Central memory CD8-positive, alpha-beta T cell (primary cell): ENCODE measurements around the gene THOC6.

ENCODE experiments used
- ATAC-seq: fragments of 150-1000 bp; cut with Tn5 transposase; replicated peaks from 2 replicates; pipeline ENCODE4 v1.10.0; 2022; ENCODE audit warnings: mild to moderate bottlenecking, moderate FRiP score, moderate number of reproducible peaks; ENCODE audit not compliant: poor library complexity, severe bottlenecking; ENCODE audit errors: extremely low read depth
- DNase-seq, 2 donors: peaks; one replicate each; pipeline ENCODE4 v3.0.0; 2021; ENCODE audit warnings: low spot score in 2 of 2
- H3K27ac Mint-ChIP-seq: one replicate; pipeline ENCODE4 v1.8.0; 2022; ENCODE audit warnings: low read depth, mild to moderate bottlenecking, moderate library complexity, mixed read lengths
- H3K27me3 Mint-ChIP-seq: one replicate; pipeline ENCODE4 v1.8.0; 2022; ENCODE audit warnings: mixed read lengths
- H3K36me3 Mint-ChIP-seq: one replicate; pipeline ENCODE4 v1.8.0; 2022; ENCODE audit warnings: mild to moderate bottlenecking, moderate library complexity, mixed read lengths; ENCODE audit not compliant: insufficient read depth
- H3K4me1 Mint-ChIP-seq: one replicate; pipeline ENCODE4 v1.8.0; 2022; ENCODE audit warnings: mixed read lengths
- H3K4me3 Mint-ChIP-seq: one replicate; pipeline ENCODE4 v1.8.0; 2022; ENCODE audit warnings: mild to moderate bottlenecking, moderate library complexity, mixed read lengths
- H3K9me3 Mint-ChIP-seq: one replicate; pipeline ENCODE4 v1.8.0; 2022; ENCODE audit warnings: mixed read lengths

Gene THOC6

DNA sequence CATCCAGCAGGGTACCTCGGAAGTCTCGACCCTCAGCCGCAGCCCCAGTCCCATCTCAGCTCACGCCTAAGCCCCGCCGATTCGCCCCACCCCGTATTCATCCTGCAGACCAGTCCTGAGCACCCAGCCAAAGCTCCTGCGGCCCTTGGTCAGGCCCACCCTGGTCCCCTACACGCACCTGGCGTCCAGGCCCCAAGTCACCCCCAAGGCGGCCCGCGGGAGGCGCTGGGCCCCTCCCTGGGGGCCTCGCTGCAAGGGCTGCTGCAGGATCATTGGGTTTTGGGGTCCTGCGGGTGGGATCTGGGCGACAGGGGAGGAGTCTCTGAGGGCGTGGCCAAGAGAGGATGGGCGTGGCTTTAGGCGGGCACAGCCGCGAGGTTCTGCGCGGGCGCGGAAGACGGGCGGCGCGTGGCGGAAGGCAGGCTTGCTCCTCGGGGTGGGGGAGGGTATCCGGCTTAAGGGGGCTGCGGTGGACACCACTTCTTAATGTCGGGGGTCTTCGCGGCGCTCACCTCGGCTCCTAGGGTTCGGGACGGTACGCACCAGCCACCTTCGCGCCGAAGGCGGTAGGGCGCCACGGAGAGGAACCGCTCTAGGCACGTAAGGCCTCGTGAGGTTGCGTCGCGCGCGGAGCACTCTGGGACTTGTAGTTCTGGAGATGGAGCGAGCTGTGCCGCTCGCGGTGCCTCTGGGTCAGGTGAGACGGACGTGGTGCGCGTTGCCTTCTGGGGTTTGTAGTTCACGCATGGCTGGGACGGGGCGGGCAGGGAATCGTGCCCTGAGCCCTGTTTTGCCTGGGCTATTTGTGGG lies at the start of gene THOC6, which contains the start of gene HCFC1R1:
Gene THOC6, plus strand, starts transcription at position 367 of the 810 bp plus-strand sequence. Its CDS starts 292 bp downstream, at position 659.
Gene HCFC1R1, minus strand, starts transcription at position 274 of the 810 bp plus-strand sequence. Its CDS starts 1 bp downstream, at position 273.
- DNase-seq (peak; percentile 92 to 93), ATAC-seq (peak; percentile 87)
- Mint-ChIP-seq H3K27me3 (peaks cover 4% of the 10 kb centered on the region), H3K9me3 (no peaks in the 10 kb centered on the region), H3K4me3 (peak within 1 kb of the TSS; percentile 76), H3K36me3 (peaks cover 16% of the 10 kb centered on the region), H3K4me1 (peaks cover 49% of the 10 kb centered on the region), H3K27ac (peak within 1 kb of the TSS; percentile 66)

DNA sequence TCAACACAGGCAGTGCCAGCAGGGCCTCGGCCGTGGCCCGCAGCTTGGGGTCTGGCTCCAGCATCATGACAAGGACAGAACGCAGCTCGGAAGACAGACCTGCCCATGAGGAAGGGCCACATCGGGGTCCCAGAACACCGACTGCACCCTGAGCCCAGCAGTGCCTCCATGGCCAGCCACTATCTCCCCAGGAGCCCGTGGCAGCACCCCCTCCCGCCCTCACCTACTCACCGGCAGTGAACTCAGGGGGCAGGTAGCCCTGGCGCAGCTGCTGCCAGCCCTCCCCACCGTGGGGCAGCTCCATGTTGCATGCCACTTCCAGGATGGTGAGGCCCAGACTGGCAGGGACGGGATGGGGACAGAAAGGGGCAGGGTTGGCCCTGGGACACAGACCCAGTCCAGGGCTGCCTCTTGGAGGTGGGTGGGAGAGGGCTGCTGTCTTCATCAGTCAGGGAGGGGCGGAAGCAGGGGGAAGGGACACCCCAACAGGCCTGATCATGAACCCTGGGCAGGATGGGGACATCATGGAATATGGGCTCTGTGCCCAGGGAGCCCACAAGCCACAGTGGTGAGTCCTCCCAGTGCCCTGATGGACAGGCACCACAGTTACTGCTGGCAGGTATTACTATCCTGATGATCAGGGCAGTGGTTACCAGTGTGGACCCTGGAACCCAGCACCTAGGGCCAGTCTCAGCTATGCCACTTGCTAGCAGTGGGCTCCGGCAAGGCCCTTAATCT lies 49.3 kb upstream of the THOC6 start:
- peaks cover 5% of the 10 kb centered on the region for H3K4me1 Mint-ChIP-seq
- H3K4me3 Mint-ChIP-seq: no peak overlapping the region
- no peak overlapping the region for H3K27ac Mint-ChIP-seq
- ATAC-seq: no peak
- no peaks in the 10 kb centered on the region for H3K36me3 Mint-ChIP-seq
- no peaks in the 10 kb centered on the region for H3K9me3 Mint-ChIP-seq
- H3K27me3 Mint-ChIP-seq: peaks cover 11% of the 10 kb centered on the region
- DNase-seq: no peak

DNA sequence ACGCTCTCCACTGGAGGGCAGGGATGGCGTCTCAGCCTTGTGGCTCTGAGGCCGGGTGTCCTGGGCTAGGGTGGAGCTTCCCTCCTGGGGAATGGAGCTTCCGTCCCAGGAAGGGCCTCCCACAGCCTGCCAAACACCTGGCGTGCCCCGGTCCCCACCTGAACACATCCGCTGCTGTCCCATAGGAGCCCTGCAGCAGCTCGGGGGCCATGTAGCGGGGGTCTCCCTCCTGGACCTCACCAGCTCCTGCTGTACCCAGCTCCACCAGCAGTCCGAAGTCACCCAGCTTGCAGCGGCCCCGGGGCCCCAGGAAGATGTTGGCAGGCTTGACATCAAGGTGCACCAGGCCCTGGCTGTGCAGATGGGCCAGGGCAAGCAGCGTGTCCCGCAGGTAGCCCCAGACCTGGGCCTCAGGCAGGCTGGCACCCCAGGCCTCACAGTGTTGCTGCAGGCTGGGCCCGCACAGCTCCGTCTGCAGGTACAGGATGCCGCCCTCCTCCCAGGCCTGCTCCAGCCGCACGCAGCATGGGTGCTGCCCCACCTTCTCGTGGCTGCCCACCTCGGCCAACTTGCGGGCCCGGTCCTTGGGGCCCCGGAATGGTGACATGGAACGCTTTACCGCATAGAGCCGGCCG lies 48.6 kb upstream of the THOC6 start:
- H3K27me3 Mint-ChIP-seq: peaks cover 11% of the 10 kb centered on the region
- no peak overlapping the region for H3K27ac Mint-ChIP-seq
- peaks cover 5% of the 10 kb centered on the region for H3K4me1 Mint-ChIP-seq
- no peak for ATAC-seq
- no peak overlapping the region for H3K4me3 Mint-ChIP-seq
- H3K36me3 Mint-ChIP-seq: no peaks in the 10 kb centered on the region
- no peak for DNase-seq
- H3K9me3 Mint-ChIP-seq: no peaks in the 10 kb centered on the region

DNA sequence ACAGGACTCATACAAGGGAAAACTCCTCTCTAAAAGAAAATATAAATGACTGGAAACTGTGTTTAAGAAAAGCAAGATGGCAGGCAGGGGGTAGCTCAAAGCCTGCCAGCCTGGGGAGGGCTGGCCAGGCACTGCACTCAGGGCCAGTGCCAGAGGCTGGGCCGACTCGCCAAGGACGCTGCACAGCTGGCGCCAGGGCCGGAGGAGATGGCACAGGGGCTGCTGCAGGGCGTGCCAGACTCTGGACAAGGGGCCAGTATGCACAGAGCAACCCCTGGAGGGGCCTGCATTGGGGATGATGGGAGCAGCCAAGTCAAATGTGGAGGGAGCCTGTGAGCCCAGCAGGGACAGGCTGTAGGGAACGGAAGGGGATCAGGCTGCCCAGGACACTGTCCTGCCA lies 47.6 kb upstream of the THOC6 start:
- Mint-ChIP-seq H3K4me1 (peaks cover 3% of the 10 kb centered on the region), H3K36me3 (peaks cover 6% of the 10 kb centered on the region), H3K27me3 (peaks cover 11% of the 10 kb centered on the region), H3K27ac (no peak overlapping the region), H3K9me3 (no peaks in the 10 kb centered on the region), H3K4me3 (no peak overlapping the region)
- ATAC-seq: no peak
- no peak for DNase-seq

DNA sequence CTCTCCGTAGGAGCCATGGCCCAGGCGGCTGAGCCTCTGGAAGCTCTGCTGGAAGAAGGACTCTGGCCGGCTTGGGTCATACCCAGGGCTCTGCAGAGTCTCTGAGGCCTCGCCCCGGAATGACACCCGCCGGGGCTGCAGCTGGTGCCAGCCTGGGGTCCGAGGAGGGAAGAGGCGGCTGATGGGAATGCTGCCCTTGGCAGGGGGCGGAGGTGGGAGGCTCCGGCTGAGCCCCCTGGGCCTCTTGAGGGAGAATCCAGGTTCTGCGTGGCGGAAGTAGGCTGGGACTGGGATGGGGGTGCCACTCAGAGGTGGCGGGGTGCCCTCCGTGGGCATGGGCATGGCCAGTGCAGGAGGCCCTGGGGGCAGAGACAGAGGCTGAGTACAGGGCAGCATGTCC lies 47.2 kb upstream of the THOC6 start:
- ATAC-seq (no peak), DNase-seq (no peak)
- Mint-ChIP-seq H3K36me3 (peaks cover 9% of the 10 kb centered on the region), H3K9me3 (no peaks in the 10 kb centered on the region), H3K4me1 (peaks cover 7% of the 10 kb centered on the region), H3K27ac (no peak overlapping the region), H3K4me3 (no peak overlapping the region), H3K27me3 (peaks cover 10% of the 10 kb centered on the region)

DNA sequence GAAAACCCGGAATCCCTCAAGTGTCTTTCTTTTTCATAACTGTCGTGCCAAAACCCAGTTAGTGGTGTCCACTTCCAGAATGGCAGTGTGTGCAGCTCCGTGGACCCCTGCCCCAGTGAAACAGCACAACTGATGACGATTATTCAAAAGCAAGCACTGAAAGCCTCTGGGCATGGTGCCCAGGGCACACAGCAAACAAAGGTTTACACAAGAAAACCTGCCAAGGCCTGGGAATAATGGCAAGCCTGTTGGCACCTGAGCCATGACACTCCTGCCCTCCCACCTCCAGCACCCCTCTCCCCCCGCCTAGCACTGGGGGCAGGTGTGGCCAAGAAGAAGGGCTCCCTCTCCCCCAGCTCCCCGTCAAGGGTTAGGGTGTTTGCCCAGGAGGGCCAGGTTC lies 46.4 kb upstream of the THOC6 start:
- H3K4me3 Mint-ChIP-seq: no peak overlapping the region
- peaks cover 2% of the 10 kb centered on the region for H3K27me3 Mint-ChIP-seq
- H3K36me3 Mint-ChIP-seq: peaks cover 9% of the 10 kb centered on the region
- H3K4me1 Mint-ChIP-seq: peaks cover 10% of the 10 kb centered on the region
- H3K9me3 Mint-ChIP-seq: no peaks in the 10 kb centered on the region
- ATAC-seq: no peak
- H3K27ac Mint-ChIP-seq: no peak overlapping the region
- DNase-seq: no peak

DNA sequence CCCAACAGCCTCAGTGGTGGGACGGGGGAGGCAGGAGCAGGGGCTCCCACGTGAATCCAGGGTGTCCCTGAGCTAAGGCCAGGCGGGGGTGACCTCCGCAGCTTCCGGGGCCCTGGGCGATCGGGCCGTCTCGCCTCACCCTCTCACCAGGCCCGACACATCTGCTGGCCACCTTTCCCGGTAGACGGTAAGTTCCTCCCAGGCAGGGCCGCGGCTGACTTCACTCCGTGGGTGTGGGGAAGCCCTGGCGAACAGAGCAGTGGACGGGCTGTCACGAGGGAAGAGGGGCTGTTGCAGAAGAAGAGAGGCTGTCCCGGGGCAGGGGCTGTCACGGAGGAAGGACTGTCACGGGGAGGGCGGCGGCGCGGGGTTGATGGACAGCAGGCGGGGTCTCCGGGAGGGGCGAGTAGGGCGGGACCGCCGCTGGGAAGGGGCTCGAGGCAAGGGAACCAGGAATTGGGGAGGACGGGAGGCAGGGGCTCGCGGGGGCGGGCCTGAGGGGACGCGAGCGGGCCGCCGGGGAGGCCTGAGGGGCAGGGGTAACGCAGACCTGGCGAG lies 44.1 kb upstream of the THOC6 start:
- H3K27me3 Mint-ChIP-seq: no peaks in the 10 kb centered on the region
- ATAC-seq (no peak), DNase-seq (no peak)
- H3K4me1 Mint-ChIP-seq: peaks cover 10% of the 10 kb centered on the region
- peaks cover 9% of the 10 kb centered on the region for H3K36me3 Mint-ChIP-seq
- peak overlapping the region; percentile 71 for H3K4me3 Mint-ChIP-seq
- no peaks in the 10 kb centered on the region for H3K9me3 Mint-ChIP-seq
- no peak overlapping the region for H3K27ac Mint-ChIP-seq

DNA sequence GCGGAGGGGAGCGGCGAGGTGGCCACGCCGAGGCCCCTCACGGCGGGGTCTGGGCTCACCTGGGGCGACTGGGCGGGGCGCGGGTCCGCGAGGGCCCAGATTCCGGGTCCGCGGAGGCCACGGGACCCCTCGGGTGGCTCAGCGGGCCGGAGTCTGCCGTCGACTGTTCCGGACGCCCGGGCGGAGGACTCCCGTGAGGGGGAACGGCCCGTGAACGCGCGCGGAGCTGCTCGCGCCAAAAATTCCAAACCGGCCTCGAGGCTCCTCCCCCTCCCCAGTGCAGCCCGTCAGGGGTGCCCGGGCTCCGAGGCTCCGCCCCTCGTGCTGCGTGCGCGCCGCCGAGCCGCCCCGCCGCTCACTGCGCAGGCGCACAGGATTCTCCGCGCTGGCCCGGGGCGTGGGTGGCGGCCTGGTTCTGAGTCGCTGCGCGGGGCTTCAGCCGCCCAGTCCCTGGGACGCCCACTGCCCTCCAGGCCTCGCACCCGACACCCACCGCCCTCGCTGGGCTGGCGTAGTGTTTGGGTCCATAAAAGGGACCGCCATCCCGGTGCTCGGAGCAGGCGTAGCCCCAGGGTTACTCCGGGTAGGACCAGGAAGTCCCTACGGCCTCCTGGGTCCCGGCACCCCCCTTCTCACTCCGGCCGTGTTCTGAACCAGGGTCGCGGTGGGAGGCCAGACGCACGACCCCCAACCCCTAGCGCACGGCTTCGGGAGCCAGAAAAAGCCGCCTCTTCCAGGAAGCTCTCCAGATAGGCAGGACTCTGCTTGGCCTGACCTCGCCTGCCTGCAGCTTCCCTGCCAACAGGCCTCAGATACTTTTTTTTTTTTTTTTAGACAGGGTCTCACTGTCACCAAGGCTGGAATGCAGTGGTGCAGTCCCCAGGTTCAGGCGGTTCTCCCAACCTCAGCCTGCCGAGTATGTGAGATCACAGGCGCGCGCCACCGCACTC lies 43.3 kb upstream of the THOC6 start, which contains the start of gene PKMYT1:
Gene PKMYT1, minus strand, starts transcription at position 220 of the 950 bp plus-strand sequence. CDS start 789 bp downstream, outside the sequence.
- no peaks in the 10 kb centered on the region for H3K27me3 Mint-ChIP-seq
- H3K36me3 Mint-ChIP-seq: peaks cover 9% of the 10 kb centered on the region
- peak; percentile 93 to 96 for DNase-seq
- no peaks in the 10 kb centered on the region for H3K9me3 Mint-ChIP-seq
- peak within 1 kb of the TSS; percentile 71 for H3K4me3 Mint-ChIP-seq
- peaks cover 10% of the 10 kb centered on the region for H3K4me1 Mint-ChIP-seq
- ATAC-seq: peak; percentile 91
- peak within 1 kb of the TSS; percentile 86 for H3K27ac Mint-ChIP-seq

DNA sequence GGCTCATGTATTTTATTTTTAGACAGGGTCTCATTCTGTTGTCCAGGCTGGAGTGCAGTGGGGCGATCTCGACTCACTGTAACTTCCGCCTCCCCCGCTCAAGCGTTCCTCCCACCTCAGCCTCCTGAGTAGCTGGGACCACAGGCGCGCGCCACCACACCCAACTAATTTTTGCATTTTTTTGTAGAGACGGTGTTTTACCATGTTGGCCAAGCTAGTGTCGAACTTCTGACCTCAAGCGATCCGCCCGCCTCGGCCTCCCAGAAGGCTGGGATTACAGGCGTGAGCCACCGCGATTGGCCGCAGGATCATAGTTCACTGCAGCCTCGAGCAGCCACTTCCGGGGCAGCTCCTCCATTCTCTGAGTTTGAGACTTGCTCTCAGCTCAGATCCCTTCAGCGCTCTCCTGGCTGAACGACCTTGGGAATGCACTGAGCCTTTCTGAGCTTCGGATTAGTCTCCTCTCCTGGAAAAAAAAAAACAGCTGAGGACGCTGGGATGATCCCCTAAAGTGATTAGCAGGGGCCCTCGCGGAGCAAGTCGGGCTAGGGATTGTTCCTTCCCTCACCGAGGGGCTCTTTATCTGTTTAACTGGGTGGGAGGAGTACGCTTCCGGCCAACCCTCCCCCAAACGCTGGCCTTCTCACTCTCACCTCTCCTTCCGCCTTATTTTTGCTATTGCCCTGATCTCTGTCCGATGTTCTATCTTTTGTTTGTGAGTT lies 42.5 kb upstream of the THOC6 start:
- Mint-ChIP-seq H3K27me3 (no peaks in the 10 kb centered on the region), H3K9me3 (no peaks in the 10 kb centered on the region), H3K4me3 (peak overlapping the region; percentile 71), H3K4me1 (peaks cover 10% of the 10 kb centered on the region), H3K27ac (peak overlapping the region; percentile 86), H3K36me3 (peaks cover 9% of the 10 kb centered on the region)
- no peak for ATAC-seq
- DNase-seq: no peak

DNA sequence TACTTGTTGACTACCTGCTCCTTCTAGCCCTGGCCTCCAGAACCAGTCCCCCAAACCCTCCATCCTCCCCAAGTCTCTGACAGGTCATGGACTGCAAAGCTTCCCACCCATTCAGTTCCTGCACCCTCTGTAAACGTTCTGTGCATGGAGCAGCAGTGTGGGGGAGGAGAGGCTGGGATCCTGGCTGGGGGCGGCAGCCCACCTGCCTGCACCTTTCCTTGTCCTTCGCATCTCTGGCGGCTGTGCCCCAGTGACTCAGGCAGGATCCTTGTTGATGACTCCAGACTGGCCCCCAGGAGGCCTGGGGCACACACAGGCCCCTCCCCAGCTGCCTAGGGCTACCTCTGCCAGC lies 42.0 kb upstream of the THOC6 start:
- Mint-ChIP-seq H3K4me1 (peaks cover 10% of the 10 kb centered on the region), H3K4me3 (peak overlapping the region; percentile 71), H3K36me3 (peaks cover 9% of the 10 kb centered on the region), H3K9me3 (no peaks in the 10 kb centered on the region), H3K27me3 (no peaks in the 10 kb centered on the region), H3K27ac (peak overlapping the region; percentile 86)
- ATAC-seq: no peak
- DNase-seq: no peak

DNA sequence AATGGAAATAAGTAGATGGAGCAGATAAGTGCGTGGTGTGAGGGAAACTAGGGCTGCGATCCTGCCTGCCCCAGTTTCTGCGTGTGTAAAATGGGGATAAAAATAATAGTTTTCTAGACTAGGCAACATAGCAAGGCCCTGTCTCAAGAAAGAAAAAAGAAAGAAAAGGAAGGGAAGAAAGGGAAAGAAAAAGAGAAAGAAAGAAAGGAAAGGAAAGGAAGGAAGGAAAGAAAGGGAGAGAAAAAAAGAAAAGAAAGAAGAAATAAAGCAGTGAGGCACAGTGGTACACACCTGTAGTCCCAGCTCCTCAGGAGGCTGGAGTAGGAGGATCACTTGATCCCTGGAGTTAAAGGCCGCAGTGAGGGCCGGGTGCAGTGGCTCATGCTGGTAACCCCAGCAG lies 41.4 kb upstream of the THOC6 start:
- peaks cover 10% of the 10 kb centered on the region for H3K4me1 Mint-ChIP-seq
- peaks cover 9% of the 10 kb centered on the region for H3K36me3 Mint-ChIP-seq
- ATAC-seq (no peak), DNase-seq (no peak)
- no peaks in the 10 kb centered on the region for H3K27me3 Mint-ChIP-seq
- H3K9me3 Mint-ChIP-seq: no peaks in the 10 kb centered on the region
- peak overlapping the region; percentile 71 for H3K4me3 Mint-ChIP-seq
- no peak overlapping the region for H3K27ac Mint-ChIP-seq
